ENCODE results near the gene GALNTL6.

GRCh38 chr4:172780566-172781081, 967.4 kb downstream of the GALNTL6 start:
- no peak for TF ChIP-seq CTCF (IDR thresholded peaks at IDR 0.05)
- no peak for TF ChIP-seq POLR2A (IDR thresholded peaks at IDR 0.05)
- TF ChIP-seq POLR2AphosphoS5 (IDR thresholded peaks at IDR 0.05), result no peak
- no peak for TF ChIP-seq EP300 (IDR thresholded peaks at IDR 0.05)

All from suprapubic skin (tissue), 4 donors.